Tibial artery (tissue), 4 donors: ENCODE results near the gene KCNJ16.
A peak's percentile ranks its signal among the peaks of the same experiment; 100 is the strongest.

Source experiments
- DNase-seq, 2 donors: peaks; one replicate each; pipeline ENCODE4 v3.0.0-alpha.2; 2019
- H3K27ac ChIP-seq, 2 donors: fragments of 200-600 bp; sonication (generic) in 1 of 2; 1 replicate in 1 of 2; 2 replicates in 1 of 2; pipeline ENCODE4 v1.5.1; 2018 to 2019; ENCODE audit warnings: mild to moderate bottlenecking in 1 of 2
- H3K27me3 ChIP-seq, 2 donors: fragments of 200-600 bp; sonication (generic) in 1 of 2; one replicate each; pipeline versions ENCODE4 v1.5.1 to v1.6.0; 2016 to 2019
- H3K36me3 ChIP-seq, 3 donors: fragments of 200-600 bp; sonication (generic) in 2 of 3; one replicate each; pipeline ENCODE4 v1.5.1; 2016 to 2019; ENCODE audit warnings: mild to moderate bottlenecking in 2 of 3
- H3K4me1 ChIP-seq, 4 donors: fragments of 200-600 bp; sonication (generic) in 2 of 4; 1 replicate in 3 of 4; 2 replicates in 1 of 4; pipeline ENCODE4 v1.5.1; 2016 to 2019
- H3K4me3 ChIP-seq, 2 donors: fragments of 200-600 bp; sonication (generic) in 1 of 2; 1 replicate in 1 of 2; 2 replicates in 1 of 2; pipeline ENCODE4 v1.5.1; 2018 to 2019; ENCODE audit warnings: mild to moderate bottlenecking in 2 of 2
- H3K9me3 ChIP-seq, 3 donors: fragments of 200-600 bp; sonication (generic) in 1 of 3; one replicate each; pipeline ENCODE4 v1.5.1; 2016 to 2019
- intact Hi-C: fragments of 100-400 bp; cut with DNase I; formaldehyde crosslinking; loops from one replicate; pipeline ENCODE4 v1.15.0; 2023; ENCODE audit warnings: low total_unique reads
- TF ChIP-seq, protein P1 (sequence below), 2 experiments: fragments of 200-600 bp in 1 of 2; fragments of 450-650 bp in 1 of 2; IDR thresholded peaks; one replicate each; pipeline ENCODE4 v1.5.1; 2017 to 2019; ENCODE audit warnings: antibody characterized with exemption in 2 of 2, mild to moderate bottlenecking in 1 of 2, moderate library complexity in 1 of 2

KCNJ16 gene

DNA sequence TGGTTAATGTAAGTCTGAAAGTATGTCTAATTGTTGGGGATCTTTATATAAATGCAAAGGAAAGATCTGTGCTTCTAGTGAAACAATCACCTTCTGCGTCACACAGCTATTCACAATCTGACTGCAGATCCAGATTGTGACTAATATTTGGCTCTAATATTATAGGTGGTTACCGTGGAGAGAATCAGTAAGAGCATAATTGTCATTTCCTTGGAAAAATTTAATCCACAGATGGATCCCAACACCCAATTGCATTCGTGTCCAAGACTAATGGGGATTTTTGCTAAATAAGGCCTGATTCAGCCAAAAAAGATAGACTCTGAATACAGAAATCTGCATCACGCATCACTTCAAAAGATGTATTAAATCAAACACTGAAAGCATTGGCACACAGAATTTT lies 91.6 kb downstream of the KCNJ16 start:
- Histone ChIP-seq H3K27me3 (peaks cover 0 to 3% of the 10 kb centered on the region in 2 donors), H3K36me3 (no peaks in the 10 kb centered on the region), H3K9me3 (no peaks in the 10 kb centered on the region), H3K4me3 (no peak overlapping the region), H3K27ac (no peak overlapping the region), H3K4me1 (peaks cover 0 to 24% (median 13%) of the 10 kb centered on the region in 4 donors)
- no peak for DNase-seq
- intact Hi-C loops = no loop called here
- TF ChIP-seq, protein P1, sequence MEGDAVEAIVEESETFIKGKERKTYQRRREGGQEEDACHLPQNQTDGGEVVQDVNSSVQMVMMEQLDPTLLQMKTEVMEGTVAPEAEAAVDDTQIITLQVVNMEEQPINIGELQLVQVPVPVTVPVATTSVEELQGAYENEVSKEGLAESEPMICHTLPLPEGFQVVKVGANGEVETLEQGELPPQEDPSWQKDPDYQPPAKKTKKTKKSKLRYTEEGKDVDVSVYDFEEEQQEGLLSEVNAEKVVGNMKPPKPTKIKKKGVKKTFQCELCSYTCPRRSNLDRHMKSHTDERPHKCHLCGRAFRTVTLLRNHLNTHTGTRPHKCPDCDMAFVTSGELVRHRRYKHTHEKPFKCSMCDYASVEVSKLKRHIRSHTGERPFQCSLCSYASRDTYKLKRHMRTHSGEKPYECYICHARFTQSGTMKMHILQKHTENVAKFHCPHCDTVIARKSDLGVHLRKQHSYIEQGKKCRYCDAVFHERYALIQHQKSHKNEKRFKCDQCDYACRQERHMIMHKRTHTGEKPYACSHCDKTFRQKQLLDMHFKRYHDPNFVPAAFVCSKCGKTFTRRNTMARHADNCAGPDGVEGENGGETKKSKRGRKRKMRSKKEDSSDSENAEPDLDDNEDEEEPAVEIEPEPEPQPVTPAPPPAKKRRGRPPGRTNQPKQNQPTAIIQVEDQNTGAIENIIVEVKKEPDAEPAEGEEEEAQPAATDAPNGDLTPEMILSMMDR (IDR thresholded peaks at IDR 0.05) = no peak

GRCh38 chr17:70168044-70168976 lies 93.3 kb downstream of the KCNJ16 start:
- Histone ChIP-seq H3K27ac (peak overlapping the region; percentile 63 to 74), H3K4me1 (peaks cover 0 to 24% (median 13%) of the 10 kb centered on the region in 4 donors), H3K36me3 (no peaks in the 10 kb centered on the region), H3K4me3 (peak overlapping the region; percentile 55 to 75), H3K9me3 (no peaks in the 10 kb centered on the region), H3K27me3 (peaks cover 0 to 17% of the 10 kb centered on the region in 2 donors)
- TF ChIP-seq, protein P1 (IDR thresholded peaks at IDR 0.05) = peak; percentile 46 to 47
- intact Hi-C loops = no loop called here
- peak; percentile 56 to 67 for DNase-seq

DNA sequence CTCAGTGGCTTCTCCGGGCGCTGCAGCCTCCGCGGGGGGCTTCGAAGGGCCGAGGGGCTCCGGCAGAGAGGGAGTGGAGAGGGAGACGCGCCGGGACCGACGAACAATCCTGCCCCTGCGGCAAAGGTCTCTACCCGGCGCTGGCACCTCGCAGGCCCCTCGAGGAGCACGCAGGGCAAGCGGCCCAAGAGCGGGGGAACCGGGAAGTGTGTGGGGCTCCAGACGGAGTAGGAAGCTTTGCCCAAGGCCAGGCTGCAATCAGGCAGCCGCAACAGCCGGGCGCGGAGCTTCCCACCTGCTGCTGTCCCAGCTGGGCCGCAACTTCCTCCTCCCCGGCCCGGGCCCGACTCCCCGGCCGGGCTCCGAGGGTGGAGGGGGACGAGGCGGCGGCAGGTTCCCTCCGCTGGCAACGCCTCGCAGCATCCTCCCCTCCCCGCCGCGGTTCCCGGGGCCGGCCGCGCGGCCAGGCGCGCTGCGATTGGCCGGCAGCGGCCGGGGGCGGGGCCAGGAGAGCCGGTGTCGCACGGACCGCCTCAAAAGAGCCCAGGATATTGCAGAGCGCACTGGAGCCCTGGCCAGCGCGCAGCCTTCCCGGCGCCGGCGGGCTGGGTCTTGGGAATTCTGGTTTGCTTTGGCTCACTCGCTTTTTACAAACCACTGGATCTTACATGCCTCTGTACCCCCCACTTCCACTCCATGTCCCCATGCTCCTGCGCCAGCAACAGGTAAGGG lies 94.1 kb downstream of the KCNJ16 start, which contains the start of gene KCNJ2:
TSS of gene KCNJ2 (plus strand) at position 556 of the 732 bp plus-strand sequence. CDS start 5,508 bp downstream, outside the sequence.
- H3K4me3 ChIP-seq = peak within 1 kb of the TSS; percentile 55 to 75
- no peaks in the 10 kb centered on the region for H3K9me3 ChIP-seq
- H3K36me3 ChIP-seq = no peaks in the 10 kb centered on the region
- DNase-seq = peak; percentile 80 to 88
- TF ChIP-seq, protein P1 (IDR thresholded peaks at IDR 0.05) = no peak
- H3K4me1 ChIP-seq = peaks cover 0 to 24% (median 13%) of the 10 kb centered on the region in 4 donors
- peaks cover 0 to 21% of the 10 kb centered on the region in 2 donors for H3K27me3 ChIP-seq
- intact Hi-C loops = no loop called here
- H3K27ac ChIP-seq = peak within 1 kb of the TSS; percentile 63 to 74

DNA sequence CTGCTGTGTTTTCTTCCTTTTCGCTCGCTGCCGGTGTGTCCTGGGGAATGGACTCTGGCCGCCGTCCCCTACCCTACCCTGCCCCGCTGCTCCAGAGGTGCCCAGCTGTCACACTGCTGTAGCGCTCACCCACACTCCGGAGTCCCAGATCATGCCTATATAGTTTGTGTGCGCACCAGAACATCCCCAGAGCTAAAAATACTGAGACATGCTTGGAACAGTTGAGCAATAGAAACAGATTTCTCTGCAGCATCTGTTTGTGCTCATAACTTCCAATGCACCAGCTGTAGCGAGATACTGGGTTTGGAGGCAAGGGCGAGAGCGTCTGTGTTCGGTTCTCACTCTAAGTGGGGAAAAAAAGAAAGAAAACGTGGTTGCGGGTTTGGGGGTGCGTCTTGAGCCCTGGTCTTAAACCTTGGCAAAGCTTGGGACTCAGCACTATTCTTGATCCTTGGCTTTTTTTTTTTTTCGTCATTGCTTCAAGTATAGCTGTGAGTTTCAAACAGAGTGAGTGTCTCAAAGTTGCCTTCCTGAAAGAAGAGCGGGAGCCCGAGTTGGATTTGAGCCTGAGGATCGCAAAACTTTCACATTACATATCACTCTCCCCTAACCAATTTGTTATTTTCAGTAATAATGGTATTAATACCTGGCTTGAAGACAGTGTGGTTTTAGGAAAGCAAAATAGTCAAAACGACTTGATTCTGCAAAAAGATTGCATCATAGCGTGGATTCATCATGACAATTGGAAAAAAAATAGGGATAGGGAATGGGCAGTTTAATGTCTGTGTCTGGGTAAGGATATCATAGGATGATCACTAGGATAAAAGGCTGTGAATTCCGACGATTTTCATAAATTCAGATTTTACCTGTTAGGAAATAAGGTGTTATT lies 94.9 kb downstream of the KCNJ16 start:
- Histone ChIP-seq H3K36me3 (peaks cover 0 to under 1% (median 0%) of the 10 kb centered on the region in 3 donors), H3K27ac (peak overlapping the region in 1 of 2 donors; percentile 74), H3K4me3 (peak overlapping the region; percentile 55 to 75), H3K9me3 (no peaks in the 10 kb centered on the region), H3K4me1 (peaks cover 0 to 24% (median 13%) of the 10 kb centered on the region in 4 donors), H3K27me3 (peaks cover 0 to 21% of the 10 kb centered on the region in 2 donors)
- intact Hi-C loops = no loop called here
- no peak for DNase-seq
- TF ChIP-seq, protein P1 (IDR thresholded peaks at IDR 0.05) = no peak

DNA sequence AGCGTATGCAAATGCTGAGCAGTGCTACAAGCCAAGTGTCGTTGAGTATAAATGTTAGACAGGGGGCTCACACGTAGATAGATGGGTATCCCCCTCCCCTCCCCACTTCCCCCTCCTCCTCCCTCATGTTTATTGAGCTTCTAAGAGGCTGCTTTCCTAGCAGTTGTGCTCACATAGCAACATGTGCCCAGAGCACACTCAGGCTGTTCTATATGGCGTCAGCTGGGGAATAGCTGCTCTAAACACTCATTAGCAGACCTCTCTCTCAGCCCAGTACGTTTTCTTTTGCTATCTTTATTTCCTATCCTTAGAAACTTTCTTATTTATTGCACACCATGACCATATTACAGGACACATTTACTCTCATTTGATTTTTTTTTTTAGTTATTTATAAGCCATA lies 96.1 kb downstream of the KCNJ16 start:
- Histone ChIP-seq H3K36me3 (peaks cover 0 to 6% (median 0%) of the 10 kb centered on the region in 3 donors), H3K27me3 (peaks cover 0 to 21% of the 10 kb centered on the region in 2 donors), H3K27ac (no peak overlapping the region), H3K9me3 (no peaks in the 10 kb centered on the region), H3K4me1 (peaks cover 0 to 24% (median 13%) of the 10 kb centered on the region in 4 donors), H3K4me3 (no peak overlapping the region)
- no peak for DNase-seq
- TF ChIP-seq, protein P1 (IDR thresholded peaks at IDR 0.05) = no peak
- intact Hi-C loops = no loop called here
